DMS 273 treated with DMSO at 0.1 percent for 48 hours (cell line): ENCODE results near the gene STXBP3.
"Not testable (repeated sequence)": the region's sequence is repeated elsewhere in the genome, so short reads cannot be mapped to it uniquely, and the experiment has no call there.

ENCODE experiments used
- DNase-seq: peaks from one replicate; lab custom pipeline; 2025; lab: John Stamatoyannopoulos, UW

Gene STXBP3

DNA sequence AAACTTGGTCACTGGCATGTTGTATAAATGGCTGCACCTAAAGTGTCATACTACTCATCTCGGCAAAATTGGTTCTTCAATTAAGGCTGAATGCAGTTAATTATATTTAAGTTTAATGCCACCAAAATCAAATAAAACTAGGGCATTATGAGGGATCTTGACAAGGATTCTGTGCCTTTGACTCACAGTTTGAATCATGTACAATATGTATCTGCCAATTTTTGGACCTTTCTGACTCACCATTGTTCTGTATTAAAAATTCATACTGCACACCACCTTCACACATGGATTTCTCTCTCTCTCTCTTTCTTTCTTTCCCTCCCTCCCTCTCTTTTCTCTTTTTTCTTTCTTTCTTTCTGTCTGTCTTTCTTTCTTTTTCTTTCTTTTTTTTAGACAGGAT is 14.1 kb upstream of the STXBP3 start:
- no peak for DNase-seq

DNA sequence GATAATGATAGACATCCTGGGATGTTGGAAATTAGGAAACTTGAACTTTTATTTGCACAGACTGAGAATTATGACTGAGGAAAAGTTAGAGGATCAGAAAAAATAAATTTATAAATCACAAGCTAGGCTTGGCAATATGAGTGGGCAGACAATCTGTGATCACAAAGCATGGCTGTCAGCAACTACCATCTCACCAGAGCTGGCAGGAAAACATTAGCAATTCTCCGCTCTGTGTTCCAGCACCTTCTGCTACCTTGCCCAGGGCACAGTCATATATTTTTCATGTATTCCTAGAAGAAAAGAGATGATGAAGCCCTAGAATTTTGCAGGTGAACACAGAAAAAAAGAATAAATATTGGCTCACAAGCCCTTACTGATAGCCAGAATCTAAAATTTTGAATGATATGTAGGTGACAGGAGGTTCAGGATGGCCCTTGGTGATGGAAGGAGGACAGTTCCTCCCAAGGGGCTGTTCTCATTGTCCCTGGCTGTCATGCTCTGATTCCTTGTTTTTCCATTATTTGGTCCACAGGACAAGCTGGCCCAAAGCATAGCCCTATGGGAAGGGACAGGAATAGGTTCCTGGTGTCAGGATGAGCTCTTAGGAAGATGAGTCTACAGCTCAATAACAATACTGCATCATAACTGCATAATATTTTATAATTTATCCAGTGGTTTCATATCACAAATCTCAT is 12.2 kb upstream of the STXBP3 start:
- DNase-seq = no peak

DNA sequence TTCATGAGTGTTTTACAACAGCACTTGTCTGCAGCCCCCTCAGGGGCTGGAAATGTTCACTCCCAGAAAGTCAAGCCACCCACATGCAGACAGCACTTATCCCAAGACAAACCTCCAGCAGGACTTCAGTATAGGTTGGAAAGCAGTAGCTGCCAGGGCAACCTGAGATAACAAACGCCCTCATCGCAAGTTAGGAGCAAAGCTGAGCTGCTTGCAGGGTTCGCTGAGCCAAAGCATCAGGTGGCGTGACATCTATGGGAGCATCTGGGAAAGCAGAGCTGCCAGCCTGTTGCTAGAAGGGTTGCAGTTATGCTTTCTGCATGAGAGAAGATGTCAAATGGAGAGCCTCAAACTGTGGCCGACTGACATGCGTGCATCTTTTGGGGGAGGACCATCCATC is 4.2 kb upstream of the STXBP3 start:
- no peak for DNase-seq

DNA sequence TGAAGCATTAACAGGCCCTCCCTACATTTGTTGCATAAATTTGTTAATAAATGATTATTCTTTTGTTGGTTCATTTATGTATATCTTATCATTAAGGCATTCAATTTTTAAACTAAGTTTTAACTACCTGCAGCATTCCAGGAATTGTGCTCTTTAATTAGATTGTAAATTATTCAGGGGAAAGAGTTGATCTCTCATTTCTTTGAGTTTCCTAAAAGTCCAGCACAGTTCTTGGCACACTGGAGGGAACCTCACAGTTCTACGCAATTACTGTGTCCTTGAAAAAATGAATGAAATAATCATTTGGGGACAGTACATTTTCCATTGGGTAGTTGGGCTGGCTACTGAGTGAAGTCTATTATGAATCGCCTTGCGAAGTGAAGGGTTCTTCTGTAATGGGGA is 493 bp upstream of the STXBP3 start:
- no peak for DNase-seq

DNA sequence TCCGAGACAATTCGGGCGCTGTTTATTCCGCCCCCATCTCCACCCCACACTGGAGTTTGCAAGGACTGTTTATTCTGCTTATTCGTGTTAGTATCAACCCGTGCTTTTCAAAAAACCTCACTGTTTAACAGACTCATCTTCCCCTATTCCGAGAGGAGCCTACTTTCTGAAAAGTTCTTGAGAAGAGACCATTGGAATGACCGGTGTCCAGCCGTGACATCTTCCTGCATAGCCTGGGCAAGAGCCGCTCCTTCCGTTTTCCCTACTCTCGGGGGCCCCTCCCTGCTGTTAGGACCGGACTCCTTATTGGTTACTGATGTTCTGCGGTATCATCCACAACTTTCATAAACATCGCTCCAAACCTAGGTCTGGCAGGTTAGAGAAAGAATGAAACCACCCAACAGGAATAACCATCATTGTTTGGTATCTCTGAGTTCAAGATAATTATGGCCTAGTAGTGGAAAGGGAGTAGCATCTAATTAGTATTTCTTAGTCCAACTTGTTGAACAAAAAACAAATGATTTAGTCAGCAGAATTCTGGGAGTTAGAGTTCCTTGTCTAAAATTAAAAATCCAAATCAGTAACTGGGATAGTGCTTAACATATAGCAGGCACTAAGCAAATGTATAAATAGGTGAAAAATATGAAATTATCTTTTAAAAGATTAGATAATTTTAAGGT is 837 bp downstream of the STXBP3 start:
- peak; percentile 74 for DNase-seq

DNA sequence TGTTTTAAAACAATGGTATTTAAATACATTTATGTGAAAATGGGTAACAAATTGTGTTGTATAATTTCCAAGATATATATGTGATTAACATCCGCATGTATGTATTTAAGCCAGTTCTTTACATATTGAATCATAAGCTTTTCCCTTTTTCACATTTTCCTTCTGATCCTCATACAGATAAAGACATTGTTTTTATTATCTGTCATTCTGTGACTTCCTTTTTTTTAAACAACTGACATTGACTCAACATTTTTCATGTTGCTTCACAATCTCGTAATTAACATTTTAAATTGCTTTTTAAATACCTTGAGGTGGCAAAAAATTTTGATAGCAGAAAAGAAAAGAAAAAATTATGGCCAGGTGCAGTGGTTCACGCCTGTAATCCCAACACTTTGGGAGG is 1.4 kb downstream of the STXBP3 start:
- no peak for DNase-seq

DNA sequence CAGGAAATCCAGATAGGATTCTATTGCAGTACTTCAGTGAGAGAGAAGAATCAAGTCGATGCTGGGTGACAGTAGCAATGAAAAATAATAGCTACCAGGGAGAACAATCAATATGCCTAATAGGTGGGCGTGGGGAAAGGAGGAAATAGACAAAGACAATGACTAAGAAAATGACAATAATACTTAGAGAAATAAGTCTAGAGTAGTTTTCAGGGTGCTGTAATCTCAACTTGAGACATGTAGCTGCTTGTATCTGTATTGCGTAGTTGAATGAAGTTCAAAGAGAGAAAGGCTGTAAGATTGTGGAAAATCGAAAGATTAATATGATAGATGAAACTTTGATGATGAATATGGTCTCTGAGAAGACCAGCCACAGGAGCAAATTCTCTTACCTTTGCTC is 2.6 kb downstream of the STXBP3 start:
- no peak for DNase-seq

DNA sequence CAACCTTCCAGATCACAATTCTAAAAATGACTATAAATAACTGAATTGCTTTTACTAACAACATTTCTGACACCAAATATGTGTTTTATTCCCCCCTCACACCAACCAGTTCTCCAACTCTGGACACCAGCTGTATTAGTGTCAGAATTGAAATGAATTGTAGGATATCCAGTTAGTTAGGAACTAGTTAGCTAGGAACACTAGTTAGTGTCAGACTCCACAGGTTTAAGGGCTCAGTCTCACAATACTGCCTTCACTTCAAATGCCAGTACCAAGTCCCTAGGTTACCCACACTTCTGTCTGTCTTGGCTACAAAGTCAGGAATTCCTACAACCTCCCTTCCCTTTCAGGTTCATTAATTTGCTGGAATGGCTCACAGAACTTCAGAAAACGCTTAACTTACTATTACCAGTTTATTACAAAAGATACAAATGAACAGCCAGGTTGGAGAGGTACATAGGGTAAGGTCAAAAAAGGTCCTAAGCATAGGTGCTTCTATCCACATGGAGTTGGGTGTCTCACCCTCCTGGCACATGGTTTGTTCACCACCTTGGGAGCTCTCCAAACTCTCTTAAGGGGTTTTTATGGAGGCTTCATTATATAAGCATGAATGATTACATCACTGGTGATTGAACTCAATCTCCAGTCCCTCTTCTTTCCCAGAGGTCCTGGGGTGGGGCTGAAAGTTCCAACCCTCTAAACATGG is 4.2 kb downstream of the STXBP3 start:
- DNase-seq = peak; percentile 15

DNA sequence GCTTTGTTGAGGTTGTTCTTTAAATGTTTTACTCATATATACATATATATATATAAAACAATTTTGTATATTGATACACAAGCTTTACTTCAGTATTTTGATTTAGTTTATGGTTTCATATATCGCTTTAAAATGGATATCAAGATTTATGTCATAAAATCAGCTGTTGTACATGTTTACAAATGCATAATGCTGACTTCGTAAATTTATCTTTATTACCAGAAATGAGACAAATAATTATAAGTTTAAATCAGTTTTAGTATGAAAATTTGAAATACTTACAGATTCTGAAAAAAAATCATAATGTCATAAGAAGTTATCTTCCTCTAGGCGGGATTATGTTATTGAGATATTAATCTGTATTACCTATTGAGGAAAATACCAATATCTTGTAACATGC is 6.9 kb downstream of the STXBP3 start:
- no peak for DNase-seq

DNA sequence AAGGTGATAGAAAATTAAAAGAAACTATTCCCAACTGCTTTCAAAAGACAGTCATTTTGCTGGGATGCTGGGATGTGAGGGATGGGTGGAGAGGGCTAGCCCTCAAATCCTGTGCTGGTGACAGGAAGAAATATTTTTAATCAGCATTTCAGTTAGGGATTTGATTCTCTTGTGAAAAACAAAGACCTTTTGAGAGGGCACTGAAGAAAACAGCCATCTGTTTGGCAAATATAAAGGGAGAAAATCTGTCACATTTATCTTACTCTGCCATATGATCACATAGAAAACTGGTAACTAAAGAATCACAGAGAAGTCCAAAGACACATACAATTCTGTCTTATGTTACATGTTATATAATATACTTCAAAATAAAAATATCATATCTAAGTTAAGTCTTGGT is 12.3 kb downstream of the STXBP3 start:
- peak; percentile 47 for DNase-seq

DNA sequence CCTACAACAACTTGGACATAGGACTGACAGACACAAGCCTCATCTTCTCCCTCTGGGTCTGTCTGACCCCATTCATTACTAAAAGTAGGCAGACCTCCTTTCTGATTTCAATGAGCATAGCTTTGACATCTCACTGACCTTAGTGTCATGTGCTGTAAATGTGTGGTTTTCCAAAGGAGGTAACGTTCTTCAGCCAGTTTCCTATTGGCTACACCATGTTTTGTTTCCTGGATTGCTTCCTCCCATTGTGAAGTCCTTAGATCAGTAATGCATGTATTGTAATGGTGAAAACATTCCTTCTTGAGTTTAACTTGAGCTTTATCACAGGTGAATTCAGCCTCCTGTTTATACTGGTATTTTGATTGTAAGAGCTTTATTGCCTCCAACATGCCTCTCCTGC is 20.6 kb downstream of the STXBP3 start:
- DNase-seq = no peak

DNA sequence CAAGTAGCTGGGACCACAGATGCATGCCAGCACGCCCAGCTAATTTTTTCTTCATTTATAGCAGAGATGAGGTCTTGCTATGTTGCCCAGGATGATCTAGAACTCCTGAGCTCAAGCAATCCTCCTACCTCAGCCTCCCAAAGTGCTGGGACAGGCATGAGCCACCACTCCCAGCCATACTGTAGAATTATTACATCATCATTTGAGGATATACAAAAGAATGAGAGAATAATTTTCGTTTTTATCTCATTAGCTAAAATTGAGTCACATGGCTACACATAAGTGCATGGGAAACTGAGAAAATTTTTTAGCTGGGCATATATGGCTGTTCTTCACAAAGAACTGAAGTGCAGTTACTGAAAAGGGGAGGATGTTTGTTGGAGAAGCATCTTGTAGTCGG is 21.2 kb downstream of the STXBP3 start:
- DNase-seq = no peak

DNA sequence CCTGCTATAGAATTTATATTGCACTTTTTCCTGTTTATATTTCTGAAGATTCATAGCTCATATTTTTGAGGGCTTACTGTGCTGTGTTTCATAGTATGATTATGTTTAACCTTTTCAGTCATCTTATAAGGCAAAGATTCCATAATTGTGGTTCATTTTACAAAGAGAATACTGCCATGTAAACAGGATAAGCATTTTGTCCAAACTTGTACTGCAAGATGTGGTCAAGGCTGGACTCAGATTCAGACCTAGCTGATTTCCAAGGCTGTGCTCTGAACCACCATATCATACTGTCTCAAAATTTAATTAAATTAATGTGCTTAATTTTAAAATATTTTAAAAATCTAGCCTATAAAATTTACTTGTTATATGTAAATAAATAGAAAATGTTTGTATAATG is 31.4 kb downstream of the STXBP3 start:
- no peak for DNase-seq

DNA sequence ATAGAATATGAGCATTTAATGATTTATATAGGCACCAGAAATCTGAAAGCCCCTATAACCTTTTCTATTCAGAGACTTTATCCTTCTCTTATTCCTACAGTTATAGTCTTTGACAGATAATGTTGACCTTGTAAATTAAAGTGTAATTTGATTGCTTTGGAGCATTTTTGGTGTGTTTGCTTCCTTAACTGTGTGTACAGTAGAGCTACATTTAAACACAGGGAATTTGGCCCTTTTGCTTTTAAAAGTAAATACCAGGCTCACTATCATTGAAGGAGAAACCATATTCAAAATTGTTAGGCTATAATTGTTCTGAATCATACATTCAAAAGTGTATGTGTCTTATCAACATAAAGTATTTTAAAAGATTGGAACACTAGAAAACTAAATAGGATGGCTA is 33.0 kb downstream of the STXBP3 start:
- no peak for DNase-seq

DNA sequence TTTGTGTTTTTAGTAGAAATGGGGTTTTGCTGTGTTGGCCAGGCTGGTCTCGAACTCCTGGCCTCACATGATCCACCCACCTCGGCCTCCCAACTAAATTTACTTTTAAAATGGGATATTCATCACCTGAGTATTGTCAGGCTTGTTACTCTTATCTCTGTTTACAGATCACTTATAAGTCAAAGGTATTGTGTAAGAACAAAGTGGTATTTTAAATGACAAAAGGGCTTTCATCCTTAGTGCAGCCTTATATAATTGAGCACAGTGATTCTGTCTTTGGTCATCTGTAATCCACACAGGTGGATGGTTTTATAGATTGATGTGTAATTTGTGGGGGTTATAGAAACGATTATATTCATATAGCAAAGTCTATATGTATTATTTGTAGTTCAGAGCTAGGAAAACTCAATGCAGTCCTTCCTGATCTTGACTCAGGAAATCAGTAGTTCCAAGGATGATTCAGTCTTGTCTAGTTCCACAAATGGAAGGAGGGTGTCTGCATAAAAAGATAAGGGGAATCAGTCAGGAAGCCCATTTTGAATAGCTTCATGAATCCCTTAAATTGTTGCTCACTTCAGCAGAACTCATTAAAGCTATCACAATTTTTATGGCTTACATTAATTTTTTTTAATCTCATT is 34.6 kb downstream of the STXBP3 start:
- no peak for DNase-seq

DNA sequence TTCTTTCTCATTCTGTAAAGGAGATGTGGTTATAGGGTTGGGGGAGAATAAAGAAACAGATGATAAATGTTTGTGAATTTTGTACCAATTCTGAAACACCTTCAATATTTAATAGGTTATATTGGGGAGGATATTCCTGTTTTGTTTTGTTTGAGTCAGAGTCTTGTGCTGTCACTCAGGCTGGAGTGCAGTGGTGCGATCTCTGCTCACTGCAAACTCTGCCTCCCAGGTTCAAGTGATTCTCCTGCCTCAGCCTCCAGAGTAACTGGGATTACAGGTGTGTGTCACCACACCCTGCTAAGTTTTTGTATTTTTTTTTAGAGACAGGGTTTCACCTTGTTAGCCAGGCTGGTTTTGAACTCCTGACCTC is 35.1 kb downstream of the STXBP3 start:
- DNase-seq = not testable (repeated sequence)

DNA sequence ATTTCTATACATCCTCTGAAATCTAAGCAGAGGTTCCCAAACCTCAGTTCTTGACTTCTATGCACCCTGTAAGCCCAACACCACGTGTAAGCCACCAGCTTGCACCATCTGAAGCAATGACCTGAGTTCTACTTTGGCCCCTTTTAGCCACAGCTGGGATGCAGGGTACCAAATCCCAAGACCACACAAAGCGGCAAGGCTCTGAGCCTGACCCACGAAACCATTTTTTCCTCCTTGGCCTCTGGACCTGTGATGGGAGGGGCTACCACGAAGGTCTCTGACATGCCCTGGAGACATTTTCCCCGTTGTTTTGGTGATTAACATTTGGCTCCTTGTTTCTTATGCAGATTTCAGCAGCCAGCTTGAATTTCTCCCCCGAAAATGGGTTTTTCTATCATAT is 38.8 kb downstream of the STXBP3 start:
- no peak for DNase-seq

DNA sequence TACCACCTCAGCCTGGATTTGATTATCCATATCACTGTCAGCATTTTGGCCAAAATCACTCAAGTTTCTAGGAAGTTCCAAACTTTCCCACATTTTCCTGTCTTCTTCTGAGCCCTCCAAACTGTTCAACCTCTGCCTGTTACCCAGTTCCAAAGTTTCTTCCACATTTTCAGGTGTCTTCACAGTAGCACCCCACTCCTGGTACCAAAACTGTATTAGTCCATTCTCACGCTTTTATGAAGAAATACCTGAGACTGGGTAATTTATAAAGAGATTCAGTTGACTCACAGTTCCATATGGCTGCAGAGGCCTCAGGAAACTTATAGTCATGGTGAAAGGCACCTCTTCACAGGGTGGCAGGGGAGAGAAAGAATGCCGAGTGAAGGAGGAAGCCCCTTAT is 39.4 kb downstream of the STXBP3 start:
- DNase-seq = no peak

DNA sequence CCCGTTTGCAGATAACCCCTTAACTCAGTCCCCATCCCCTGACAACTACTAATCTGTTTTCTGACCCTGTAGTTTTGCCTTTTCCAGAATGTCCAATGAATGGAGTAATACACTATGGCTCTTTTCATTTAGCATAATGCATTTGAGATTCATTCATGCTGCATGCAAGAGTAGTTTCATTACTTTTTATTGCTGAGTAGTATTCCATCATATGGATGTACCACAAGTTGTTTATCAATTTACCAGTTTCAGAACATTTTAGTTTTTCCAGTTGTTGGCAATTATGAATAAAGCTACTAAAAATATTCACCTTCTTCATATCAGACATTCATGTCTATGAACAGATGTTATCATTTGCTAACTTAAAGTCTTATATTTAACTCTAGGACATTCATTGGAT is 45.3 kb downstream of the STXBP3 start:
- no peak for DNase-seq

DNA sequence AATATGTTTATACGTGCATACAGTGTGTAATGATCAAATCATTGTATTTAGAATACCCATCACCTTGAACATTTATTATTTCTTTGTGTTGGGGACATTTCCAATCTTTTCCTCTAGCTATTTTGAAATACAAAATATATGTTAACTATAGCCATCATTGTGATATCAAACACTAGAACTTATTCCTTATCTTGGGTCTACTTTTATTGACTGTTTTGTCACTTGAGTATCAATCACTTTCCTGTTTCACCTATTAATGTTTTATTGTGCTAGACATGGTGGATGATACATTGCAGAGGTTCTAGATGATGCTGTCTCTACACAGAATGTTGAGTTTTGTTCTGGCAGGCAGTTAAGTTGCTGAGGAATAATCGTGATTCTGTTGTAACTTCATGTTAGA is 45.9 kb downstream of the STXBP3 start:
- no peak for DNase-seq

DNA sequence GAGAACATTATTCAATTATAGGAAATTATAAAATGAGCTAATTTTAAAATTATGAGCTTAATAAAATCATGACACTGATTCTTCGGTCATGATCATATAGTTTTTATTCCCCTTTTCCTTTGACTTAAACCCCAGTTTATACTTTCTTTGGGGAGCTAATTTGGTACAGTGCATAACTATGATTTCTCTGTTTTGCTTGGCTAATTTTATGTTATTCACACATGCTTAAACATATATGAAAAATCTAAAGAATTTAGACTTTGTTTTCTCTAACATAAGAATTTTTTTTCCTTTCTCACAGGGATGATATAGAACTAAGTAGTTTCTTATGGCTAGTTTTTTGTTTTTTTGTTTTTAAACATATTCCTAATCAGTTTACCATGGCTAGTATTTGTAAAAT is 52.5 kb downstream of the STXBP3 start:
- DNase-seq = no peak

DNA sequence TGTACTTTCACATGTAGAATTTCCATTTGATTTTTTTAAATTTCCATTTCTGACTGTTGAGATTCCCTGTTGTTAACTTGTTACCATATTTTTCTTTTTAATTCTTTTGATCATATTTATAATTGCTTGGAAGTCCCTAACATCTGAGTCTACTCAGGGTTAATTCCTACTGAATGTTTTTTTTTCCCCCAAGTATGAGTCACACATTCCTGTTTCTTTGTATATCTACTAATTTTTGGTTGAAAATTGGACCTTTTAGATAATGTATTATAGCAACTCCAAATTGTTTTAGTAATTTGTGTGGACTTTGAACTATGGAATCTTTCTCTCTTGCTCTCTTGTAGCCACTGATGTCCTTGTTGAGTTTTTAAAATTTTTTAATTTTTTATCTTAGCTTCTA is 54.6 kb downstream of the STXBP3 start:
- no peak for DNase-seq

DNA sequence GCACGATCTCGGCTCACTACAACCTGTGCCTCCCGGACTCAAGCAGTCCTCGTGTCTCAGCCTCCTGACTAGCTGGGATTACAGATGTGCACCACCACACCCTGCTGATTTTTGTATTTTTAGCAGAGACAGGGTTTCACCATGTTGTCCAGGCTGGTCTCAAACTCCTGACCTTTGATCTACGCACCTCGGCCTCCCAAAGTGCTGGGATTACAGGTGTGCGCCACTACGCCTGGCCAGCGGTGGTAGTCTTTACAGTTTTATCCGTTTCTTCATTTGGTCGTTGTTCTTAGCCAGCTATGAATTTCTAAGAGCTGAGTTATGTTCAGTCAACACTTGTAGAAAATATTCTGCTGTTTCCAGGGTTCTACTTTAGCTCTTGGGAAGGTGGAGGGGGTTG is 57.1 kb downstream of the STXBP3 start:
- DNase-seq = no peak
